ENCODE results near the gene EEF1AKMT1. TPM values are rescaled to one million over a fixed set of nuclear protein-coding genes. Genes with fewer than 3 reads are reported as not detected.

Gene EEF1AKMT1
- total RNA-seq, 2 experiments from 2014 or later = 18.7 to 19.6 TPM

GRCh38 chr13:20701461-20701860 lies 72.3 kb downstream of the EEF1AKMT1 start:
- CTCF ChIA-PET = interaction anchor here (1.6 to 3.2 kb wide), 3 partner anchors 127 to 223 kb away, joined by 8 to 11 read pairs (median 8); no protein-coding TSS in a partner anchor
- intact Hi-C loops (cut with micrococcal nuclease) = no loop called here
- ATAC-seq (no peak), DNase-seq (no peak)
- Mint-ChIP-seq H3K36me3 (ENCODE audit: low read depth) (no peaks in the 10 kb centered on the region), H3K27me3 (peaks cover 19% of the 10 kb centered on the region), H3K4me1 (ENCODE audit: low read depth) (peaks cover 11% of the 10 kb centered on the region), H3K4me3 (no peak overlapping the region), H3K9me3 (no peaks in the 10 kb centered on the region), H3K27ac (no peak overlapping the region)
- no peak for TF ChIP-seq CTCF (IDR thresholded peaks at IDR 0.05)
- POLR2A ChIA-PET = interaction anchor here (0.9 to 1.7 kb wide), 3 partner anchors 20 to 475 kb away, joined by 3 to 5 read pairs (median 4); partner anchors contain the start of genes MRPL57 and SKA3

GRCh38 chr13:20700288-20700687 lies 73.5 kb downstream of the EEF1AKMT1 start:
- peaks cover 11% of the 10 kb centered on the region for H3K4me1 Mint-ChIP-seq (ENCODE audit: low read depth)
- peaks cover 24% of the 10 kb centered on the region for H3K27me3 Mint-ChIP-seq
- intact Hi-C loops (cut with micrococcal nuclease) = no loop called here
- POLR2A ChIA-PET = no interaction called here
- DNase-seq = no peak
- CTCF ChIA-PET = no interaction called here
- no peak overlapping the region for H3K27ac Mint-ChIP-seq
- H3K9me3 Mint-ChIP-seq = no peaks in the 10 kb centered on the region
- no peaks in the 10 kb centered on the region for H3K36me3 Mint-ChIP-seq (ENCODE audit: low read depth)
- no peak for ATAC-seq
- no peak overlapping the region for H3K4me3 Mint-ChIP-seq
- no peak for TF ChIP-seq CTCF (IDR thresholded peaks at IDR 0.05)

- no peak overlapping the region for H3K27ac Mint-ChIP-seq
- no peak for TF ChIP-seq CTCF (IDR thresholded peaks at IDR 0.05)
- intact Hi-C loops (cut with micrococcal nuclease) = no loop called here
- H3K4me3 Mint-ChIP-seq = no peak overlapping the region
- no peaks in the 10 kb centered on the region for H3K36me3 Mint-ChIP-seq (ENCODE audit: low read depth)
- ChIA-PET POLR2A (no interaction called here), CTCF (no interaction called here)
- peaks cover 11% of the 10 kb centered on the region for H3K4me1 Mint-ChIP-seq (ENCODE audit: low read depth)
- ATAC-seq (no peak), DNase-seq (no peak)
- H3K9me3 Mint-ChIP-seq = no peaks in the 10 kb centered on the region
- peaks cover 24% of the 10 kb centered on the region for H3K27me3 Mint-ChIP-seq
These were observed 74.0 kb downstream of the EEF1AKMT1 start for GRCh38 chr13:20699715-20700114.

- Mint-ChIP-seq H3K36me3 (ENCODE audit: low read depth) (no peaks in the 10 kb centered on the region), H3K27me3 (peaks cover 21% of the 10 kb centered on the region), H3K4me1 (ENCODE audit: low read depth) (no peaks in the 10 kb centered on the region), H3K27ac (no peak overlapping the region), H3K9me3 (no peaks in the 10 kb centered on the region), H3K4me3 (no peak overlapping the region)
- CTCF ChIA-PET = no interaction called here
- intact Hi-C loops (cut with micrococcal nuclease) = no loop called here
- no peak for ATAC-seq
- TF ChIP-seq CTCF (IDR thresholded peaks at IDR 0.05) = no peak
- no peak for DNase-seq
- POLR2A ChIA-PET = no interaction called here
These were observed 77.7 kb downstream of the EEF1AKMT1 start for GRCh38 chr13:20696073-20696472.

GRCh38 chr13:20691616-20692015 lies 82.1 kb downstream of the EEF1AKMT1 start:
- ChIA-PET CTCF (no interaction called here), POLR2A (interaction anchor here (0.6 kb wide), 1 partner anchor 315 kb away, joined by 4 read pairs; no protein-coding TSS in a partner anchor)
- no peak for TF ChIP-seq CTCF (IDR thresholded peaks at IDR 0.05)
- intact Hi-C loops (cut with micrococcal nuclease) = no loop called here
- H3K36me3 Mint-ChIP-seq (ENCODE audit: low read depth) = no peaks in the 10 kb centered on the region
- peaks cover 4% of the 10 kb centered on the region for H3K27me3 Mint-ChIP-seq
- no peak overlapping the region for H3K27ac Mint-ChIP-seq
- H3K4me3 Mint-ChIP-seq = no peak overlapping the region
- no peak for DNase-seq
- no peaks in the 10 kb centered on the region for H3K9me3 Mint-ChIP-seq
- no peaks in the 10 kb centered on the region for H3K4me1 Mint-ChIP-seq (ENCODE audit: low read depth)
- no peak for ATAC-seq

Measured in activated CD8-positive, alpha-beta T cell treated with anti-CD3 and anti-CD28 coated beads for 36 hours (primary cell).